ENCODE results near the gene FHOD3. TPM values are rescaled to one million over a fixed set of nuclear protein-coding genes. Genes with fewer than 3 reads are reported as not detected.

The FHOD3 gene
- total RNA-seq, 2 donors from 2014 or later = not detected

GRCh38 chr18:36328916-36329315 lies 31.4 kb downstream of the FHOD3 start:
- H3K27ac Mint-ChIP-seq = no peak overlapping the region
- ATAC-seq (no peak), DNase-seq (ENCODE audit: low spot score in 2 of 2) (no peak)
- H3K9me3 Mint-ChIP-seq = peaks cover 0 to 5% of the 10 kb centered on the region in 2 donors
- H3K36me3 Mint-ChIP-seq = no peaks in the 10 kb centered on the region

GRCh38 chr18:36329684-36330434 lies 32.3 kb downstream of the FHOD3 start:
- Mint-ChIP-seq H3K27ac (peak overlapping the region in 1 of 2 donors; percentile 4), H3K36me3 (no peaks in the 10 kb centered on the region), H3K9me3 (peaks cover 0 to 5% of the 10 kb centered on the region in 2 donors)
- ATAC-seq (no peak), DNase-seq (ENCODE audit: low spot score in 2 of 2) (no peak)

- Mint-ChIP-seq H3K27ac (peak overlapping the region in 1 of 2 donors; percentile 4), H3K36me3 (no peaks in the 10 kb centered on the region), H3K9me3 (peaks cover 0 to 5% of the 10 kb centered on the region in 2 donors)
- DNase-seq (ENCODE audit: low spot score in 2 of 2) (no peak), ATAC-seq (no peak)
Observed at GRCh38 chr18:36330435-36331052, 33.0 kb downstream of the FHOD3 start.

GRCh38 chr18:36331521-36331971 lies 34.0 kb downstream of the FHOD3 start:
- Mint-ChIP-seq H3K9me3 (peaks cover 0 to 5% of the 10 kb centered on the region in 2 donors), H3K27ac (no peak overlapping the region), H3K36me3 (no peaks in the 10 kb centered on the region)
- ATAC-seq (no peak), DNase-seq (ENCODE audit: low spot score in 2 of 2) (no peak)

- no peaks in the 10 kb centered on the region for H3K36me3 Mint-ChIP-seq
- ATAC-seq (no peak), DNase-seq (ENCODE audit: low spot score in 2 of 2) (no peak)
- H3K9me3 Mint-ChIP-seq = peaks cover 0 to 4% of the 10 kb centered on the region in 2 donors
- no peak overlapping the region for H3K27ac Mint-ChIP-seq
Observed at GRCh38 chr18:36333414-36333813, 35.9 kb downstream of the FHOD3 start.

- no peak for ATAC-seq
- DNase-seq (ENCODE audit: low spot score in 2 of 2) = no peak
- H3K36me3 Mint-ChIP-seq = no peaks in the 10 kb centered on the region
- no peak overlapping the region for H3K27ac Mint-ChIP-seq
- H3K9me3 Mint-ChIP-seq = no peaks in the 10 kb centered on the region
Observed at GRCh38 chr18:36334798-36335197, 37.3 kb downstream of the FHOD3 start.

- H3K27ac Mint-ChIP-seq = no peak overlapping the region
- ATAC-seq (no peak), DNase-seq (ENCODE audit: low spot score in 2 of 2) (no peak)
- no peaks in the 10 kb centered on the region for H3K36me3 Mint-ChIP-seq
- no peaks in the 10 kb centered on the region for H3K9me3 Mint-ChIP-seq
Observed at GRCh38 chr18:36335476-36336279, 38.2 kb downstream of the FHOD3 start.

- Mint-ChIP-seq H3K27ac (no peak overlapping the region), H3K9me3 (peaks cover 0 to 8% of the 10 kb centered on the region in 2 donors), H3K36me3 (no peaks in the 10 kb centered on the region)
- ATAC-seq (no peak), DNase-seq (ENCODE audit: low spot score in 2 of 2) (no peak)
Observed at GRCh38 chr18:36337679-36338402, 40.3 kb downstream of the FHOD3 start.

- no peaks in the 10 kb centered on the region for H3K36me3 Mint-ChIP-seq
- ATAC-seq (no peak), DNase-seq (ENCODE audit: low spot score in 2 of 2) (no peak)
- no peak overlapping the region for H3K27ac Mint-ChIP-seq
- peaks cover 0 to 8% of the 10 kb centered on the region in 2 donors for H3K9me3 Mint-ChIP-seq
Observed at GRCh38 chr18:36338403-36338933, 41.0 kb downstream of the FHOD3 start.

GRCh38 chr18:36340246-36340645 lies 42.7 kb downstream of the FHOD3 start:
- ATAC-seq (no peak), DNase-seq (ENCODE audit: low spot score in 2 of 2) (no peak)
- no peaks in the 10 kb centered on the region for H3K36me3 Mint-ChIP-seq
- no peak overlapping the region for H3K27ac Mint-ChIP-seq
- peaks cover 0 to 8% of the 10 kb centered on the region in 2 donors for H3K9me3 Mint-ChIP-seq

GRCh38 chr18:36341944-36342343 lies 44.4 kb downstream of the FHOD3 start:
- H3K9me3 Mint-ChIP-seq = peaks cover 0 to 8% of the 10 kb centered on the region in 2 donors
- no peak for DNase-seq (ENCODE audit: low spot score in 2 of 2)
- no peaks in the 10 kb centered on the region for H3K36me3 Mint-ChIP-seq
- no peak overlapping the region for H3K27ac Mint-ChIP-seq
- ATAC-seq = no peak

- H3K9me3 Mint-ChIP-seq = no peaks in the 10 kb centered on the region
- no peak for ATAC-seq
Observed at GRCh38 chr18:36348331-36348730, 50.8 kb downstream of the FHOD3 start.

GRCh38 chr18:36348971-36349417 lies 51.5 kb downstream of the FHOD3 start:
- H3K27ac Mint-ChIP-seq = no peak overlapping the region
- no peak for ATAC-seq
- H3K9me3 Mint-ChIP-seq = no peaks in the 10 kb centered on the region
- H3K36me3 Mint-ChIP-seq = no peaks in the 10 kb centered on the region
- DNase-seq (ENCODE audit: low spot score in 2 of 2) = no peak

More at GRCh38 chr18:36348331-36348730, 50.8 kb downstream of the FHOD3 start:
- Mint-ChIP-seq H3K36me3 (no peaks in the 10 kb centered on the region), H3K27ac (no peak overlapping the region)
- no peak for DNase-seq (ENCODE audit: low spot score in 2 of 2)

GRCh38 chr18:36349552-36349951 lies 52.0 kb downstream of the FHOD3 start:
- ATAC-seq = no peak
- H3K9me3 Mint-ChIP-seq = no peaks in the 10 kb centered on the region
- H3K36me3 Mint-ChIP-seq = no peaks in the 10 kb centered on the region
- no peak overlapping the region for H3K27ac Mint-ChIP-seq
- DNase-seq (ENCODE audit: low spot score in 2 of 2) = no peak

- peaks cover under 1 to 2% of the 10 kb centered on the region in 2 donors for H3K9me3 Mint-ChIP-seq
- ATAC-seq = no peak
- DNase-seq (ENCODE audit: low spot score in 2 of 2) = no peak
- H3K36me3 Mint-ChIP-seq = no peaks in the 10 kb centered on the region
- no peak overlapping the region for H3K27ac Mint-ChIP-seq
Observed at GRCh38 chr18:36350251-36350651, 52.7 kb downstream of the FHOD3 start.

GRCh38 chr18:36350839-36351469 lies 53.4 kb downstream of the FHOD3 start:
- DNase-seq (ENCODE audit: low spot score in 2 of 2) (no peak), ATAC-seq (no peak)
- no peaks in the 10 kb centered on the region for H3K36me3 Mint-ChIP-seq
- H3K9me3 Mint-ChIP-seq = peaks cover 3 to 4% of the 10 kb centered on the region in 2 donors
- no peak overlapping the region for H3K27ac Mint-ChIP-seq
